Lung microvascular endothelial cell (primary cell): ENCODE results near the gene UBE2R2. TPM values are rescaled to one million over a fixed set of nuclear protein-coding genes. Genes with fewer than 3 reads are reported as not detected.
"Not testable (repeated sequence)": the region's sequence is repeated elsewhere in the genome, so short reads cannot be mapped to it uniquely, and the experiment has no call there.

Experiments used
- DNase-seq, 2 donors: peaks; one replicate each; pipeline versions ENCODE4 v3.0.0 to v3.0.0-alpha.2; 2010; ENCODE audit warnings: low read depth in 2 of 2
- total RNA-seq: library from RNA; depleted of rRNA; stranded (reverse); fragments of >200 nt; gene quantifications from 2 replicates; pipeline ENCODE4 v1.2.1, GENCODE V29; 2014

Gene UBE2R2
- total RNA-seq, 1 donor from 2014 or later: 15.3 TPM

- DNase-seq: no peak
Observed at GRCh38 chr9:33837138-33837537, 20.2 kb downstream of the UBE2R2 start.

GRCh38 chr9:33840381-33840780 lies 23.4 kb downstream of the UBE2R2 start:
- DNase-seq: no peak

- no peak for DNase-seq
Observed at GRCh38 chr9:33843312-33843961, 26.5 kb downstream of the UBE2R2 start.

GRCh38 chr9:33846231-33846630 lies 29.3 kb downstream of the UBE2R2 start:
- DNase-seq: no peak

- not testable (repeated sequence) for DNase-seq
Observed at GRCh38 chr9:33847894-33848205, 30.9 kb downstream of the UBE2R2 start.

- DNase-seq: no peak
Observed at GRCh38 chr9:33850267-33850629, 33.3 kb downstream of the UBE2R2 start.

- no peak for DNase-seq
Observed at GRCh38 chr9:33850677-33851076, 33.7 kb downstream of the UBE2R2 start.

GRCh38 chr9:33851301-33851700 lies 34.3 kb downstream of the UBE2R2 start:
- peak; percentile 11 to 36 for DNase-seq

GRCh38 chr9:33852216-33852826 lies 35.4 kb downstream of the UBE2R2 start:
- peak; percentile 76 to 87 for DNase-seq

- no peak for DNase-seq
Observed at GRCh38 chr9:33856247-33856646, 39.3 kb downstream of the UBE2R2 start.

- DNase-seq: peak in 1 of 2 donors; percentile 9
Observed at GRCh38 chr9:33858423-33858822, 41.5 kb downstream of the UBE2R2 start.

GRCh38 chr9:33860200-33860871 lies 43.4 kb downstream of the UBE2R2 start:
- peak in 1 of 2 donors; percentile 80 for DNase-seq

GRCh38 chr9:33861917-33862453 lies 45.0 kb downstream of the UBE2R2 start:
- DNase-seq: no peak

- DNase-seq: not testable (repeated sequence)
Observed at GRCh38 chr9:33863027-33863426, 46.1 kb downstream of the UBE2R2 start.

- peak in 1 of 2 donors; percentile 62 for DNase-seq
Observed at GRCh38 chr9:33867747-33868439, 50.9 kb downstream of the UBE2R2 start.

- peak; percentile 56 to 98 for DNase-seq
Observed at GRCh38 chr9:33868440-33868973, 51.5 kb downstream of the UBE2R2 start.

- not testable (repeated sequence) for DNase-seq
Observed at GRCh38 chr9:33869243-33869642, 52.3 kb downstream of the UBE2R2 start.

- no peak for DNase-seq
Observed at GRCh38 chr9:33877727-33878489, 60.9 kb downstream of the UBE2R2 start.

GRCh38 chr9:33878691-33879366 lies 61.9 kb downstream of the UBE2R2 start:
- DNase-seq: no peak
